Measurements from ENCODE around the gene GRM7.

GRCh38 chr3:7432610-7433009, 571.7 kb downstream of the GRM7 start:
- TF ChIP-seq POLR2AphosphoS5 (IDR thresholded peaks at IDR 0.05) (no peak), CTCF (IDR thresholded peaks at IDR 0.05) (no peak), POLR2A (IDR thresholded peaks at IDR 0.05) (no peak)
